K562 (cell line): Measurements from ENCODE around the gene FGF16. TPM values are rescaled to one million over a fixed set of nuclear protein-coding genes. Genes with fewer than 3 reads are reported as not detected.
A peak's percentile ranks its signal among the peaks of the same experiment; 100 is the strongest.

Experiments used
- ATAC-seq: fragments of 200-7000 bp; cut with Tn5 transposase; 3 replicates; pipeline ENCODE4 v1.9.1; 2020; ENCODE audit warnings: moderate library complexity
- BruUV-seq: library from RNA; stranded (reverse); fragments of 400-500 nt; replicated peaks from 2 replicates; lab custom pipeline; 2021; lab: Mats Ljungman, UMichigan
- CTCF ChIA-PET: fragments of 300-600 bp; formaldehyde crosslinking; extraction: SDS; loops from one replicate; lab custom pipeline; 2021; ENCODE audit warnings: low intra/inter-chr PET ratio; lab: Yijun Ruan, JAX
- POLR2A ChIA-PET: fragments of 300-600, 350-650 bp; sonication (Branson Sonifier 250); formaldehyde crosslinking; extraction: SDS; loops from one replicate; lab custom pipeline; 2021; ENCODE audit warnings: antibody characterized with exemption, inconsistent platforms; lab: Yijun Ruan, JAX
- DNase-seq, 4 experiments: peaks; one replicate each; pipeline versions ENCODE4 v3.0.0 to v3.0.0-alpha.2; 2011 to 2018; ENCODE audit warnings: low spot score in 3 of 4, mixed read lengths in 3 of 4; ENCODE audit errors: extremely low read depth in 1 of 4
- FAIRE-seq: peaks from 2 replicates; lab custom pipeline; 2011; peaks lifted over from hg19 to GRCh38; lab: Jason Lieb, UNC
- H2AFZ ChIP-seq: 2 replicates; pipeline ENCODE4 v1.6.0; 2011; ENCODE audit warnings: low read depth, low read length, control low read depth, inconsistent platforms
- H3K27ac ChIP-seq: fragments of 200-600 bp; 3 replicates; pipeline ENCODE4 v1.8.0; 2011; ENCODE audit warnings: low read depth, mild to moderate bottlenecking, control low read depth, inconsistent platforms, low read length, moderate library complexity, mixed read lengths; ENCODE audit errors: extremely low read depth
- H3K27me3 ChIP-seq, 2 experiments: fragments of 300-600 bp in 1 of 2; 2 replicates in 1 of 2; 3 replicates in 1 of 2; pipeline versions ENCODE4 v1.6.0 to v1.8.0; 2011; ENCODE audit warnings: inconsistent platforms in 2 of 2, low read length in 2 of 2, mild to moderate bottlenecking in 1 of 2, mixed read lengths in 1 of 2, moderate library complexity in 1 of 2; ENCODE audit not compliant: control insufficient read depth in 2 of 2, insufficient read depth in 2 of 2
- H3K36me3 ChIP-seq: fragments of 300-600 bp; 3 replicates; pipeline ENCODE4 v1.8.0; 2011; ENCODE audit warnings: mild to moderate bottlenecking, low read length, inconsistent platforms; ENCODE audit not compliant: control insufficient read depth, insufficient read depth
- H3K4me1 ChIP-seq, 2 experiments: fragments of 200-600 bp in 1 of 2; replicated peaks in 1 of 2; 2 replicates in 1 of 2; 3 replicates in 1 of 2; pipeline versions ENCODE4 v1.5.1 to v1.8.0; 2011; ENCODE audit warnings: inconsistent platforms in 2 of 2, low read length in 2 of 2, mild to moderate bottlenecking in 1 of 2, mixed read lengths in 1 of 2, moderate library complexity in 1 of 2; ENCODE audit not compliant: control insufficient read depth in 2 of 2, insufficient read depth in 2 of 2
- H3K4me2 ChIP-seq: 2 replicates; pipeline ENCODE4 v1.6.1; 2011; ENCODE audit warnings: low read length, control low read depth, inconsistent platforms, mixed read lengths; ENCODE audit not compliant: insufficient read depth
- H3K4me3 ChIP-seq: fragments of 200-600 bp; sonication (generic), shearing (Covaris generic); 2 replicates; pipeline ENCODE4 v1.5.1; 2016; ENCODE audit warnings: control low read depth, inconsistent platforms
- H3K79me2 ChIP-seq: fragments of 200-600 bp; 3 replicates; pipeline ENCODE4 v1.8.0; 2011; ENCODE audit warnings: low read length, inconsistent platforms; ENCODE audit not compliant: control insufficient read depth, insufficient read depth
- H3K9ac ChIP-seq, 2 experiments: 2 replicates each; pipeline versions ENCODE4 v1.6.0 to v1.6.1; 2011; ENCODE audit warnings: low read depth in 2 of 2, low read length in 2 of 2, control low read depth in 1 of 2, inconsistent platforms in 1 of 2, mild to moderate bottlenecking in 1 of 2, mixed read lengths in 1 of 2; ENCODE audit not compliant: insufficient read depth in 1 of 2
- H3K9me1 ChIP-seq: one replicate; pipeline ENCODE4 v1.6.0; 2011; ENCODE audit warnings: inconsistent platforms, mild to moderate bottlenecking, low read length, moderate library complexity; ENCODE audit not compliant: control insufficient read depth, insufficient read depth
- H3K9me3 ChIP-seq: replicated peaks from 2 replicates; pipeline ENCODE4 v1.5.1; 2011; ENCODE audit warnings: low read depth, low read length, inconsistent platforms; ENCODE audit not compliant: control insufficient read depth, insufficient read depth
- H4K20me1 ChIP-seq: replicated peaks from 2 replicates; pipeline ENCODE4 v1.6.1; 2011; ENCODE audit warnings: low read length, inconsistent platforms, mixed read lengths; ENCODE audit not compliant: control insufficient read depth, insufficient read depth
- MAFK ChIP-seq: IDR thresholded peaks from 2 replicates; pipeline ENCODE4 v1.6.1; 2011; ENCODE audit warnings: low read length, improper control_type of control experiment
- RBFOX2 ChIP-seq: fragments of 200-400 bp; formaldehyde crosslinking; IDR thresholded peaks from 2 replicates; pipeline ENCODE4 v1.6.1; 2017; ENCODE audit warnings: low read depth, mild to moderate bottlenecking, low read length, moderate library complexity
- RNF2 ChIP-seq: sonication (generic); IDR thresholded peaks from 2 replicates; pipeline ENCODE4 v1.6.1; 2016
- SMARCC2 ChIP-seq: fragments of 450-650 bp; IDR thresholded peaks from 2 replicates; pipeline ENCODE4 v1.6.1; 2017; ENCODE audit warnings: antibody characterized with exemption, moderate library complexity, mild to moderate bottlenecking, low read depth
- SRSF7 ChIP-seq: fragments of 200-400 bp; formaldehyde crosslinking; optimal IDR thresholded peaks from 2 replicates; pipeline ENCODE3; 2017; ENCODE audit warnings: mild to moderate bottlenecking, low read depth, low read length
- ZNF232 ChIP-seq: sonication (generic); formaldehyde crosslinking; IDR thresholded peaks from 2 replicates; pipeline ENCODE4 v1.8.0; 2022; ENCODE audit warnings: mild to moderate bottlenecking, missing genetic modification reagents
- WGBS: fragments of 100-300 bp; shearing (Covaris generic); methylation state at CpG from one replicate; pipeline ENCODE4 v1.1.6; 2016; ENCODE audit warnings: low coverage, mixed read lengths; ENCODE audit not compliant: insufficient coverage; ENCODE audit errors: missing lambda C conversion rate; 5-methylcytosine and 5-hydroxymethylcytosine counted together
- in situ Hi-C: fragments of 300-500 bp; cut with MboI; formaldehyde crosslinking; loops from 4 replicates; pipeline ENCODE4 v1.15.0; 2018; ENCODE audit warnings: inconsistent platforms, mixed read lengths
- intact Hi-C: fragments of 100-400 bp; cut with micrococcal nuclease; formaldehyde crosslinking; loops from 2 replicates; pipeline ENCODE4 v1.14.2; 2022
- polyA plus RNA-seq, 8 experiments: library from polyadenylated mRNA; depleted of rRNA in 4 of 8; stranded (reverse) in 5 of 8; unstranded in 3 of 8; fragments of >200 nt; fragmentation: Nextera tagmentation in 2 of 8; fragmentation: Illumina TruSeq in 1 of 8; extraction: Ambion mirVana in 2 of 8; extraction: Trizol in 1 of 8; gene quantifications; 2 replicates each; pipeline versions ENCODE4 v1.2.1 to v1.2.3, GENCODE V29; 2011 to 2014; ENCODE audit warnings: inconsistent platforms in 1 of 8, missing spikeins in 1 of 8
- total RNA-seq, 7 experiments: library from RNA; depleted of rRNA in 6 of 7; stranded (reverse); fragments of >200 nt in 6 of 7; fragmentation: Illumina TruSeq in 2 of 7; extraction: Trizol in 2 of 7; gene quantifications; 2 replicates each; pipeline versions ENCODE4 v1.2.1 to v1.2.3, GENCODE V29; 2011 to 2021; ENCODE audit warnings: low replicate concordance in 1 of 7
- TF ChIP-seq, protein P1 (sequence below), 2 experiments: fragments of 450-650 bp; formaldehyde crosslinking in 1 of 2; IDR thresholded peaks; 2 replicates each; pipeline versions ENCODE4 v1.4.0 to v1.6.1; 2014 to 2020; ENCODE audit warnings: mild to moderate bottlenecking in 2 of 2, borderline replicate concordance in 1 of 2, low read depth in 1 of 2
- TF ChIP-seq, protein P2 (sequence below), 2 experiments: fragments of 450-650 bp; IDR thresholded peaks; 2 replicates each; pipeline ENCODE4 v1.6.1; 2016
- TF ChIP-seq, protein P3 (sequence below): sonication (generic); formaldehyde crosslinking; IDR thresholded peaks from 2 replicates; pipeline ENCODE4 v1.8.0; 2022; ENCODE audit warnings: missing genetic modification reagents, mild to moderate bottlenecking, moderate library complexity, borderline replicate concordance

FGF16 gene
- total and polyA plus RNA-seq, 9 of the 15 experiments (the other 6 are each of a cell fraction or from before 2014, with no cell fraction given), result not detected

DNA sequence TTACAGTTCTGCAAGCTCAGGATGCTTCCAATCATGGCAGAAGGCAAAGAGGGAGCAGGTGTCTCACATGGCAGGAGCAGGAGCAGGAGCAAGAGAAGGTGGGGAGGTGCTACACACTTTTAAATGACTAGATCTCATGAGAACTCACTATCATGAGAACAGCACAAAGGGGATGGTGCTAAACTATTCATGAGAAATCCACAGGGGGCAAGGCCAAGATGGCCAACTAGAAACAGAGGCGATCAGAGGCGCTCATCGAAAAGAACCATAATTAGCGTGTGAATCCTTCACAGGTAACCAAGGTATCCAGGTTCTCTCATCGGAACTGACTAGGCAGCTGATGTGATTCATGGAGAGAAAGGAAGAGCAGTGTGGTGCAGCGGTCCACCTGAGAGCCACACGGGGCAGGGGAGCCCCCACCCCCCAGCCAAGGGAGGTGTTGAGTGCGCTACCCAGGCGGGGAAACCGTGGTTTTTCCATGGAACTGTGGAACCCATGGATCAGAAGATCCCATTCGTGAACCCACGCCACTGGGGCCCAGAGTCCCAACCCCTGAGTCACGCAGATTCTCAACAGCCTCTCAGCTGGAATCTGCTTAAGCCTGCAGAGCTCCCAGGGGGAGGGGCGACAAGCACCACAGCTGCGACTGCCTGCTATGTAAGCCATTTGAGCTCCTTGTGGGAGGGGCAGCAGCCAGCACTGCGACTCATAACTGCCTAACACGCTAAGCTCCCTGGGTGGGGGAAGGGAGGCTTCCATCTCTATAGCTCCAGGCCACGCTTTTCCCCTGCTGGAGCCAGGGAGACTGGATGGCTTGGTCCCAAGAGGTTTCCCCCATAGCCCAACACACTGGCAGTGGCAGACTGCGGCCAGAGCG, 46.7 kb downstream of the FGF16 start:
- in situ Hi-C loops, result no loop called here
- no peaks in the 10 kb centered on the region for H3K9me3 ChIP-seq
- H3K27ac ChIP-seq, result peak overlapping the region; percentile 39; the same call in 1 of the 3 replicates
- no TSS peak for BruUV-seq
- no peaks in the 10 kb centered on the region for H3K36me3 ChIP-seq
- H3K4me3 ChIP-seq, result no peak overlapping the region
- H3K4me1 ChIP-seq, result peaks cover 0 to 7% of the 10 kb centered on the region in 2 experiments; a peak in 1 of 5 replicates
- H3K4me2 ChIP-seq, result peak overlapping the region; percentile 27; the same call in 1 of the 2 replicates
- POLR2A ChIA-PET, result no interaction called here
- no peaks in the 10 kb centered on the region for H4K20me1 ChIP-seq
- H3K9ac ChIP-seq, result peak overlapping the region in 1 of 2 experiments; percentile 58; a peak in 1 of 4 replicates
- H2AFZ ChIP-seq, result peak overlapping the region; percentile 82
- H3K27me3 ChIP-seq, result no peaks in the 10 kb centered on the region
- no peaks in the 10 kb centered on the region for H3K79me2 ChIP-seq
- DNase-seq (peak; percentile 8 to 75 (median 12)), FAIRE-seq (peak; percentile 32), ATAC-seq (peak; percentile 90)
- intact Hi-C loops, result no loop called here
- CTCF ChIA-PET, result no interaction called here
- 18% methylated on average over 5 of the region's 20 CpGs for WGBS
- H3K9me1 ChIP-seq, result no peaks in the 10 kb centered on the region
- TF ChIP-seq, protein P1, sequence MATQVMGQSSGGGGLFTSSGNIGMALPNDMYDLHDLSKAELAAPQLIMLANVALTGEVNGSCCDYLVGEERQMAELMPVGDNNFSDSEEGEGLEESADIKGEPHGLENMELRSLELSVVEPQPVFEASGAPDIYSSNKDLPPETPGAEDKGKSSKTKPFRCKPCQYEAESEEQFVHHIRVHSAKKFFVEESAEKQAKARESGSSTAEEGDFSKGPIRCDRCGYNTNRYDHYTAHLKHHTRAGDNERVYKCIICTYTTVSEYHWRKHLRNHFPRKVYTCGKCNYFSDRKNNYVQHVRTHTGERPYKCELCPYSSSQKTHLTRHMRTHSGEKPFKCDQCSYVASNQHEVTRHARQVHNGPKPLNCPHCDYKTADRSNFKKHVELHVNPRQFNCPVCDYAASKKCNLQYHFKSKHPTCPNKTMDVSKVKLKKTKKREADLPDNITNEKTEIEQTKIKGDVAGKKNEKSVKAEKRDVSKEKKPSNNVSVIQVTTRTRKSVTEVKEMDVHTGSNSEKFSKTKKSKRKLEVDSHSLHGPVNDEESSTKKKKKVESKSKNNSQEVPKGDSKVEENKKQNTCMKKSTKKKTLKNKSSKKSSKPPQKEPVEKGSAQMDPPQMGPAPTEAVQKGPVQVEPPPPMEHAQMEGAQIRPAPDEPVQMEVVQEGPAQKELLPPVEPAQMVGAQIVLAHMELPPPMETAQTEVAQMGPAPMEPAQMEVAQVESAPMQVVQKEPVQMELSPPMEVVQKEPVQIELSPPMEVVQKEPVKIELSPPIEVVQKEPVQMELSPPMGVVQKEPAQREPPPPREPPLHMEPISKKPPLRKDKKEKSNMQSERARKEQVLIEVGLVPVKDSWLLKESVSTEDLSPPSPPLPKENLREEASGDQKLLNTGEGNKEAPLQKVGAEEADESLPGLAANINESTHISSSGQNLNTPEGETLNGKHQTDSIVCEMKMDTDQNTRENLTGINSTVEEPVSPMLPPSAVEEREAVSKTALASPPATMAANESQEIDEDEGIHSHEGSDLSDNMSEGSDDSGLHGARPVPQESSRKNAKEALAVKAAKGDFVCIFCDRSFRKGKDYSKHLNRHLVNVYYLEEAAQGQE (IDR thresholded peaks at IDR 0.05; ENCODE audit: borderline replicate concordance), result no peak
- TF ChIP-seq, protein P1 (CRISPR knock-in tag; IDR thresholded peaks at IDR 0.05; ENCODE audit: low read depth), result no peak
- TF ChIP-seq ZNF232 (CRISPR knock-in tag), result no peak
- no peak for TF ChIP-seq SMARCC2
- TF ChIP-seq, protein P2, sequence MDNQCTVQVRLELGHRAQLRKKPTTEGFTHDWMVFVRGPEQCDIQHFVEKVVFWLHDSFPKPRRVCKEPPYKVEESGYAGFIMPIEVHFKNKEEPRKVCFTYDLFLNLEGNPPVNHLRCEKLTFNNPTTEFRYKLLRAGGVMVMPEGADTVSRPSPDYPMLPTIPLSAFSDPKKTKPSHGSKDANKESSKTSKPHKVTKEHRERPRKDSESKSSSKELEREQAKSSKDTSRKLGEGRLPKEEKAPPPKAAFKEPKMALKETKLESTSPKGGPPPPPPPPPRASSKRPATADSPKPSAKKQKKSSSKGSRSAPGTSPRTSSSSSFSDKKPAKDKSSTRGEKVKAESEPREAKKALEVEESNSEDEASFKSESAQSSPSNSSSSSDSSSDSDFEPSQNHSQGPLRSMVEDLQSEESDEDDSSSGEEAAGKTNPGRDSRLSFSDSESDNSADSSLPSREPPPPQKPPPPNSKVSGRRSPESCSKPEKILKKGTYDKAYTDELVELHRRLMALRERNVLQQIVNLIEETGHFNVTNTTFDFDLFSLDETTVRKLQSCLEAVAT (IDR thresholded peaks at IDR 0.05), result no peak
- TF ChIP-seq, protein P3, sequence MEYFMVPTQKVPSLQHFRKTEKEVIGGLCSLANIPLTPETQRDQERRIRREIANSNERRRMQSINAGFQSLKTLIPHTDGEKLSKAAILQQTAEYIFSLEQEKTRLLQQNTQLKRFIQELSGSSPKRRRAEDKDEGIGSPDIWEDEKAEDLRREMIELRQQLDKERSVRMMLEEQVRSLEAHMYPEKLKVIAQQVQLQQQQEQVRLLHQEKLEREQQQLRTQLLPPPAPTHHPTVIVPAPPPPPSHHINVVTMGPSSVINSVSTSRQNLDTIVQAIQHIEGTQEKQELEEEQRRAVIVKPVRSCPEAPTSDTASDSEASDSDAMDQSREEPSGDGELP (CRISPR knock-in tag), result peak; percentile 81
- TF ChIP-seq MAFK, result no peak
- no peak for TF ChIP-seq RNF2
- no peak for TF ChIP-seq SRSF7
- 0 out of 2 replicates have a peak, but pooled peaks have one; percentile 14 for TF ChIP-seq RBFOX2
